Thyroid gland (tissue), 4 donors: ENCODE results near the gene SOD2. TPM values are rescaled to one million over a fixed set of nuclear protein-coding genes. Genes with fewer than 3 reads are reported as not detected.
A peak's percentile ranks its signal among the peaks of the same experiment; 100 is the strongest.

Source experiments
- DNase-seq, 2 donors: peaks; one replicate each; pipeline ENCODE4 v3.0.0-alpha.2; 2019
- H3K27ac ChIP-seq, 3 donors: fragments of 200-600 bp; sonication (generic); 1 replicate in 2 of 3; 2 replicates in 1 of 3; pipeline ENCODE4 v1.5.1; 2016 to 2019; ENCODE audit warnings: mild to moderate bottlenecking in 1 of 3, moderate library complexity in 1 of 3
- H3K27me3 ChIP-seq: fragments of 200-600 bp; sonication (generic); one replicate; pipeline ENCODE4 v1.5.1; 2019
- H3K36me3 ChIP-seq, 2 donors: fragments of 200-600 bp; sonication (generic); one replicate each; pipeline ENCODE4 v1.5.1; 2016 to 2019
- H3K4me1 ChIP-seq, 2 donors: fragments of 200-600 bp; sonication (generic); one replicate each; pipeline ENCODE4 v1.5.1; 2017 to 2019
- H3K4me3 ChIP-seq, 3 donors: fragments of 200-600 bp; sonication (generic); replicated peaks in 1 of 3; 1 replicate in 2 of 3; 2 replicates in 1 of 3; pipeline ENCODE4 v1.5.1; 2016; ENCODE audit warnings: mild to moderate bottlenecking in 1 of 3
- H3K9me3 ChIP-seq: fragments of 200-600 bp; sonication (generic); one replicate; pipeline ENCODE4 v1.5.1; 2017
- CTCF ChIP-seq, 6 experiments: fragments of 200-600 bp in 3 of 6; fragments of 450-650 bp in 3 of 6; sonication (generic) in 3 of 6; IDR thresholded peaks; one replicate each; pipeline ENCODE4 v1.5.1; 2016 to 2019; ENCODE audit warnings: antibody characterized with exemption in 6 of 6, mild to moderate bottlenecking in 2 of 6, inconsistent platforms in 1 of 6, moderate library complexity in 1 of 6
- POLR2A ChIP-seq, 2 donors: fragments of 450-650 bp; IDR thresholded peaks; one replicate each; pipeline ENCODE4 v1.6.1; 2017; ENCODE audit warnings: antibody characterized with exemption in 2 of 2, mild to moderate bottlenecking in 2 of 2, moderate library complexity in 1 of 2
- WGBS, 2 donors: methylation state at CpG; one replicate each; pipeline ENCODE4 v1.1.5; 2017; 5-methylcytosine and 5-hydroxymethylcytosine counted together
- intact Hi-C: fragments of 100-400 bp; cut with DNase I; formaldehyde crosslinking; loops from one replicate; pipeline ENCODE4 v1.15.1; 2023
- total RNA-seq, 4 donors: library from RNA; depleted of rRNA; stranded (reverse); fragments of >200 nt; gene quantifications; one replicate each; pipeline ENCODE4 v1.2.3, GENCODE V29; 2016

SOD2 gene
- total RNA-seq, 4 donors from 2014 or later, result 132 to 601 (median 296) TPM

- Histone ChIP-seq H3K4me1 (peaks cover 18 to 22% of the 10 kb centered on the region in 2 donors), H3K27me3 (no peaks in the 10 kb centered on the region), H3K36me3 (no peaks in the 10 kb centered on the region), H3K4me3 (no peak overlapping the region), H3K27ac (no peak overlapping the region), H3K9me3 (no peaks in the 10 kb centered on the region)
- TF ChIP-seq POLR2A (IDR thresholded peaks at IDR 0.05), result no peak
- TF ChIP-seq CTCF (IDR thresholded peaks at IDR 0.05), result no peak
- whole genome bisulfite sequencing, 2 donors, result 82 to 85% methylated on average over 6 of the region's 6 CpGs
- DNase-seq, result no peak
- intact Hi-C loops, result no loop called here
Measured at GRCh38 chr6:159730332-159730676, 37.3 kb upstream of the SOD2 start.

- WGBS, 2 donors, result 39 to 51% methylated on average over 4 of the region's 4 CpGs
- Histone ChIP-seq H3K9me3 (no peaks in the 10 kb centered on the region), H3K4me1 (peaks cover 18 to 27% of the 10 kb centered on the region in 2 donors), H3K27me3 (no peaks in the 10 kb centered on the region), H3K4me3 (no peak overlapping the region), H3K27ac (no peak overlapping the region), H3K36me3 (no peaks in the 10 kb centered on the region)
- TF ChIP-seq POLR2A (IDR thresholded peaks at IDR 0.05), result no peak
- TF ChIP-seq CTCF (IDR thresholded peaks at IDR 0.05), result no peak
- intact Hi-C loops, result loop anchor here (10.0 kb wide), 1 partner anchor 55 kb away; the partner anchor contains the start of gene TCP1
- DNase-seq, result peak in 1 of 2 donors; percentile 32
Measured at GRCh38 chr6:159729598-159730331, 36.7 kb upstream of the SOD2 start.

GRCh38 chr6:159728531-159728964 lies 35.5 kb upstream of the SOD2 start:
- WGBS, 2 donors, result 3 to 4% methylated on average over 9 of the region's 9 CpGs

GRCh38 chr6:159727717-159728445 lies 34.8 kb upstream of the SOD2 start:
- DNase-seq, result no peak
- peak overlapping the region; percentile 66 to 98 (median 94) for H3K4me3 ChIP-seq
- 0% methylated on average over 17 to 25 of the region's 44 CpGs for WGBS, 2 donors
- no peaks in the 10 kb centered on the region for H3K36me3 ChIP-seq
- intact Hi-C loops, result loop anchor here (2.0 to 10.0 kb wide), 2 partner anchors 35 to 57 kb away; partner anchors contain the start of genes SOD2 and TCP1
- peaks cover 18 to 27% of the 10 kb centered on the region in 2 donors for H3K4me1 ChIP-seq
- H3K9me3 ChIP-seq, result no peaks in the 10 kb centered on the region
- no peak for TF ChIP-seq POLR2A (IDR thresholded peaks at IDR 0.05)
- TF ChIP-seq CTCF (IDR thresholded peaks at IDR 0.05), result no peak
- no peaks in the 10 kb centered on the region for H3K27me3 ChIP-seq
- peak overlapping the region; percentile 99 to 100 (median 99) for H3K27ac ChIP-seq

More at GRCh38 chr6:159728531-159728964, 35.5 kb upstream of the SOD2 start:
- TF ChIP-seq POLR2A (IDR thresholded peaks at IDR 0.05) (no peak), CTCF (IDR thresholded peaks at IDR 0.05) (no peak)
- DNase-seq, result no peak
- peak overlapping the region in 2 of 3 donors; percentile 66 to 94 for H3K4me3 ChIP-seq
- intact Hi-C loops, result loop anchor here (10.0 kb wide), 1 partner anchor 56 kb away; the partner anchor contains the start of gene TCP1
- H3K36me3 ChIP-seq, result no peaks in the 10 kb centered on the region
- H3K27me3 ChIP-seq, result no peaks in the 10 kb centered on the region
- H3K27ac ChIP-seq, result peak overlapping the region; percentile 99 to 100 (median 99)
- H3K9me3 ChIP-seq, result no peaks in the 10 kb centered on the region
- peaks cover 18 to 27% of the 10 kb centered on the region in 2 donors for H3K4me1 ChIP-seq
